Measurements from ENCODE around the gene HIGD1A. TPM values are rescaled to one million over a fixed set of nuclear protein-coding genes. Genes with fewer than 3 reads are reported as not detected.

HIGD1A gene
- total and polyA plus RNA-seq, 2 of the 4 experiments (the other 2 are of a cell fraction) = 86.6 to 137 TPM

GRCh38 chr3:42814246-42814645, 10.0 kb upstream of the HIGD1A start:
- POLR2A ChIA-PET (ENCODE audit: unreplicated experiment) = no interaction called here
- Histone ChIP-seq H2BK5ac (ENCODE audit: low read depth, low read length, poor library complexity, severe bottlenecking) (no peak overlapping the region), H2AK9ac (replicated peaks; ENCODE audit: low read depth, low read length, poor library complexity) (no peak overlapping the region), H3K9me1 (ENCODE audit: insufficient read depth, low read length) (no peaks in the 10 kb centered on the region), H2AK5ac (ENCODE audit: low read depth, low read length) (no peak overlapping the region), H3K23ac (ENCODE audit: low read depth, low read length) (no peak overlapping the region), H2BK120ac (ENCODE audit: low read depth, low read length) (no peak overlapping the region), H3K79me1 (ENCODE audit: low read depth in 1 of 2, low read length in 2 of 2) (no peaks in the 10 kb centered on the region), H3K4me2 (ENCODE audit: low read depth, low read length) (no peak overlapping the region), H3K56ac (ENCODE audit: extremely low read depth, insufficient read depth, low read length) (no peak overlapping the region), H3K4ac (ENCODE audit: low read depth, low read length) (no peak overlapping the region), H3K36me3 (ENCODE audit: control insufficient read depth, insufficient read depth, low read length) (no peaks in the 10 kb centered on the region), H3K9ac (ENCODE audit: low read depth, low read length) (no peak overlapping the region), H3K27ac (ENCODE audit: insufficient read depth, low read length) (no peak overlapping the region), H4K5ac (ENCODE audit: low read depth, low read length) (no peak overlapping the region), H4K8ac (ENCODE audit: low read depth in 2 of 2, low read length in 2 of 2) (no peak overlapping the region), H2AFZ (replicated peaks; ENCODE audit: low read length, poor library complexity) (no peak overlapping the region), H4K20me1 (ENCODE audit: insufficient read depth, low read length) (no peaks in the 10 kb centered on the region), H3K14ac (replicated peaks; ENCODE audit: low read depth, low read length) (no peak overlapping the region), H3K18ac (ENCODE audit: low read depth, low read length) (no peak overlapping the region), H3K27me3 (ENCODE audit: control insufficient read depth, insufficient read depth, low read length) (peaks cover 15% of the 10 kb centered on the region), H4K91ac (ENCODE audit: insufficient read depth, low read depth, low read length) (no peak overlapping the region), H3K4me3 (ENCODE audit: insufficient read depth, low read depth, low read length) (no peak overlapping the region), H3K9me3 (ENCODE audit: control insufficient read depth, insufficient read depth, low read length) (no peaks in the 10 kb centered on the region), H3K4me1 (ENCODE audit: control insufficient read depth, insufficient read depth, low read length) (no peaks in the 10 kb centered on the region), H2BK15ac (ENCODE audit: low read depth, low read length) (no peak overlapping the region), H2BK20ac (ENCODE audit: low read depth, low read length) (no peak overlapping the region)
- dilution Hi-C loops (cut with HindIII; ENCODE audit: low sequenced_read_pairs, unreplicated experiment) = no loop called here
- DNase-seq (no peak), ATAC-seq (ENCODE audit: low read depth) (no peak)
- TF ChIP-seq CHD1 (IDR thresholded peaks at IDR 0.05; ENCODE audit: low read depth, low read length) = no peak
- no peak for TF ChIP-seq FOS (IDR thresholded peaks at IDR 0.05; ENCODE audit: low read depth, low read length)
- TF ChIP-seq RCOR1 (IDR thresholded peaks at IDR 0.05; ENCODE audit: insufficient replicate concordance, low read length) = no peak
- TF ChIP-seq BHLHE40 (IDR thresholded peaks at IDR 0.05; ENCODE audit: low read depth, low read length) = no peak
- no peak for TF ChIP-seq SMC3 (IDR thresholded peaks at IDR 0.05; ENCODE audit: low read depth, low read length)
- TF ChIP-seq ELK1 (IDR thresholded peaks at IDR 0.05; ENCODE audit: borderline replicate concordance, low read depth, low read length) = no peak
- TF ChIP-seq USF2 (IDR thresholded peaks at IDR 0.05; ENCODE audit: low read depth, low read length) = no peak
- TF ChIP-seq RFX5 (IDR thresholded peaks at IDR 0.05; ENCODE audit: low read depth, low read length) = no peak
- no peak for TF ChIP-seq MAFK (IDR thresholded peaks at IDR 0.05; ENCODE audit: low read depth, low read length)
- TF ChIP-seq RAD21 (IDR thresholded peaks at IDR 0.05; ENCODE audit: low read length) = no peak
- TF ChIP-seq NFE2L2 (IDR thresholded peaks at IDR 0.05; ENCODE audit: low read depth, low read length) = no peak
- no peak for TF ChIP-seq CTCF (conservative IDR thresholded peaks at IDR 0.05; ENCODE audit: low read depth, low read length)
- no peak for TF ChIP-seq POLR2A (IDR thresholded peaks at IDR 0.05; ENCODE audit: low read depth, low read length)
- no TSS peak for BruUV-seq (replicated peaks)
- WGBS, 2 experiments (ENCODE audit: extremely low coverage in 2 of 2, insufficient read length in 1 of 2) = no CpG with 5 or more reads among the region's 5 CpGs
- intact Hi-C loops (cut with micrococcal nuclease) = no loop called here
- in situ Hi-C loops (cut with MboI; ENCODE audit: low sequenced_read_pairs) = no loop called here
- CTCF ChIA-PET = no interaction called here

All from IMR-90 (cell line).